ES-I3 (cell line): ENCODE data around the gene SLC33A1.
"Not testable (repeated sequence)": the region's sequence is repeated elsewhere in the genome, so short reads cannot be mapped to it uniquely, and the experiment has no call there.

ENCODE experiments used
- H3K36me3 ChIP-seq: 2 replicates; pipeline ENCODE4 v1.6.1; 2013; ENCODE audit warnings: mild to moderate bottlenecking, low read length, control low read depth, moderate library complexity; ENCODE audit not compliant: insufficient read depth
- H3K4me1 ChIP-seq: 2 replicates; pipeline ENCODE4 v1.6.1; 2013; ENCODE audit warnings: mild to moderate bottlenecking, control low read depth, low read length; ENCODE audit not compliant: insufficient read depth
- H3K9ac ChIP-seq: 2 replicates; pipeline ENCODE4 v1.6.1; 2013; ENCODE audit warnings: low read depth, mild to moderate bottlenecking, low read length, moderate library complexity
- H3K9me3 ChIP-seq: 2 replicates; pipeline ENCODE4 v1.6.1; 2013; ENCODE audit warnings: mild to moderate bottlenecking, low read length, moderate library complexity; ENCODE audit not compliant: control insufficient read depth, insufficient read depth

Gene SLC33A1

GRCh38 chr3:155871746-155872158 is 17.5 kb upstream of the SLC33A1 start:
- Histone ChIP-seq H3K9ac (peak overlapping the region; percentile 82), H3K36me3 (no peaks in the 10 kb centered on the region), H3K4me1 (peaks cover 17% of the 10 kb centered on the region)

DNA sequence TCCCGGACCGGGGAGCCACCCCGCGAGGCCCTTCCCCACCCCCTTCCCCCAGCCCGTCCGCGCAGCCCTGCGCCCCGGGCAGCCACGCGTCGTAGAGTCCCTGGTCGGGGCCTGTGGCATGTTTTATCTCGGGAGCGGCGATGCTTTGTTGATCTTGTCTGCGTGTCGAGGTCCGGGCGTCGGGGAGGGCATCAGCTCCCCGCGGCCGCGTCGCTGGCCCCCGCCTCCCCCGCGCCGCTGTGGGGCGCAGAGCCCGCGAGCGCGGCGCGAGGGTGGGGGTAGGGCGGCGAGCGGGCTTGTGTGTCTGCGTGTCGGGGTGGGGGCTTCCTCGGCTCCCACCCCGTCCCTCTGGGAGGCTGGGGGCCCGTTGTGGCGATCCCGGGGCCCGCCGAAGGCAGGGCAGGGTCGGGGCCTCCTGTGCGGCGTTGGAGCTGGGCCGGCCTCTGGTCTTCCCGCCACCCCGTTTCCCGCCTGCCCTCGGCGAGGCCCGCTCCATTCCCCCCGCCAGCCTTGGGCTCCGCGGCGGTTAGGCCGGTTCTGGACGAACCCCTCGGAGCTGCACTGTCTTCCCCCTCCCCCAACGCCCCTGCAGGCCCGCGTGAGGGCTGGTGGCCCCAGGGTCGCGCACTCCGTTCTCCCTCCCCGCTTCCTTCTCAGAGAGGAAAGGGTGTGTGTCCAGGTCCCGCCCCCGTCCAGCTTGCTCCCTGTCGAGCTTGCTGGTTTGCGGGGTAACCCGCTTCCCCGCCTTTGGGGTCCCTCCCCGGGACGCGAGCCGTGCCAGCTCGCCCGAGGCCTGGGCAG is 16.9 kb upstream of the SLC33A1 start:
- no peaks in the 10 kb centered on the region for H3K9me3 ChIP-seq
- H3K4me1 ChIP-seq, result peaks cover 17% of the 10 kb centered on the region
- no peaks in the 10 kb centered on the region for H3K36me3 ChIP-seq
- peak overlapping the region; percentile 82 for H3K9ac ChIP-seq

More at GRCh38 chr3:155871746-155872158, 17.5 kb upstream of the SLC33A1 start:
- no peaks in the 10 kb centered on the region for H3K9me3 ChIP-seq

DNA sequence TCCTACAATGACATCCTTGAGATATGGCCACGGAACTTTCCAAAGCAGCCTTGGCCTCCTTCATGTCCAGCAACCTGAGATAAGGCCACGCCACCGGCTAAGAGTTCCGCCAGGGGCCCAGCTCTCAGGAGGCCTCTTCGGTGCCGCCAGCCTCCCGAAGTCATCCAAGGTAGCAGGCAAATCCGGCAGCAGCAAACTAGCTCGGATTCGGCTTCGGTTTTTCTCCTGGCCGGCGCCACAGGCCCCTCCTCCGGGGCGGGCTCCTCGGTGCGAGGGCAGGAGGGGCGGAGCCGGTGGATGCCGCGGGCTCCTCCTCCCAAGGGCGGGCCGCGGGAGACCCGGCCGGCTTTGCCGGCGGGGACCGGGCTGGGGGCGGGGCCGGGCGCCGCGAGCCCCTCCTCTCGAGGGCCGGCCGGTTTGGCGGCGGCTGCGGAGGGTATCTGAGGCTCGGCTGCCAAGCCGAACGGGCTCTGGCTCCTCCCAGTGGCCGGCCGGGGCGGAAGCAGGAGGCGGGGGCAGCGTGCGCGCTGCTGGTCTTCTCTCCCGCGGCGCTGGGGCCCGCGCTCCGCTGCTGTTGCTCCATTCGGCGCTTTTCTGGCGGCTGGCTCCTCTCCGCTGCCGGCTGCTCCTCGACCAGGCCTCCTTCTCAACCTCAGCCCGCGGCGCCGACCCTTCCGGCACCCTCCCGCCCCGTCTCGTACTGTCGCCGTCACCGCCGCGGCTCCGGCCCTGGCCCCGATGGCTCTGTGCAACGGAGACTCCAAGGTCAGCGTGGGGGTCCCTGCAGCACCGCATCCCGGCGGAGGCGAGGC is 16.1 kb upstream of the SLC33A1 start, which contains the start of gene GMPS:
TSS of gene GMPS (plus strand) at position 518 of the 812 bp plus-strand sequence. CDS start at position 739, 221 bp downstream.
- no peaks in the 10 kb centered on the region for H3K36me3 ChIP-seq
- H3K9me3 ChIP-seq, result no peaks in the 10 kb centered on the region
- peaks cover 14% of the 10 kb centered on the region for H3K4me1 ChIP-seq
- H3K9ac ChIP-seq, result peak within 1 kb of the TSS; percentile 82

DNA sequence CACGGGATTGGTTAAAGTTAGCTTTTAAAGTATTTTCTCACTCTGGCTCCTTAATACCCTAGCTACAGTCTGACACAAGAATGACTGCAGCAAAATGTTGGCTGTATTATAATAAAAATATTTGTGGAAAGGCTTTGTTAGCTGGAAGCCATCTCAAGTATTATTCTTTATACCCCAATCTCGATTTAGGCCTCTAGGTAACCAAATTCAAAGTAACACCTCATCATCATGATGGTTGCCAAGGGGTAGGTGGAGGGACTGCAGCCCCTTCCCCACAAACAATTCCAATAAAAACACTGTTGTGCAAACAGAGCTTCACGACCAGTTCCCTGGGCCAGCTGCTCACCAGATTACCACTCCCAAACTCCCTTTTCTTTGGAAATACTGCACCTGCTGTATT is 15.5 kb upstream of the SLC33A1 start:
- no peaks in the 10 kb centered on the region for H3K36me3 ChIP-seq
- H3K9ac ChIP-seq, result peak overlapping the region; percentile 75
- H3K9me3 ChIP-seq, result no peaks in the 10 kb centered on the region
- H3K4me1 ChIP-seq, result peaks cover 8% of the 10 kb centered on the region; the same call in 1 of the 2 replicates

DNA sequence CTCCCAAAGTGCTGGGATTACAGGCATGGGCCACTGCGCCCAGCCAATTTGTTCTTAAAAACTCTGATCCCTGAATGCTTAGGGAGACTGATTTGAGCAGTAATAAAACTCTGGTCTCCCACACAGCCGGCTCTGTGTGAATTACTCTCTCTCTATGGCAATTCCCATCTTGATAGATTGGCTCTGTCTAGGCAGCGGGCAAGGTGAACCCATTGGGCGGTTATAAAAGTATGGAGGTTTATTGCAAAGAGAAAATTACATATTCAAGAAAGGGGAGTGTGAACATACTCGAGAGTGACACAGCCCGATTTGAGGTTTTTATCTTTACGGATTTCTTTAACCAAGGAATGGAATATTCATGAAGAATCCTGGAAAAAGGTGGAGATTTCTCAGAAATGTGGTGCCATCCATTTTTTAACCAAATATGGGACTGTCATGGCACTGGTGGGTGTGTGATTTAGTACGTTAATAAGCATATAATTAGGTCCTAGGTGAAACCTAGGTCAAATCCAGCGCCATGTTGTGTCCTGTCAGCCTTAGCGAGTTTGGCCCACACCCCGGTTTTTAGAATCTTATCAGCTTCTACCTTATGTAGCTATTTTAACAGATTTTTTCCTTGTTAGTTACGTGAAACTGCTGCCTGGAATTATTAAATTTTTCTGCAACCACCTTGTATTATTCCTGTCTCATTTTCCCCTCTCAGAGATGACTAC is 9.0 kb upstream of the SLC33A1 start:
- Histone ChIP-seq H3K36me3 (no peaks in the 10 kb centered on the region), H3K4me1 (no peaks in the 10 kb centered on the region), H3K9ac (no peak overlapping the region), H3K9me3 (no peaks in the 10 kb centered on the region)

DNA sequence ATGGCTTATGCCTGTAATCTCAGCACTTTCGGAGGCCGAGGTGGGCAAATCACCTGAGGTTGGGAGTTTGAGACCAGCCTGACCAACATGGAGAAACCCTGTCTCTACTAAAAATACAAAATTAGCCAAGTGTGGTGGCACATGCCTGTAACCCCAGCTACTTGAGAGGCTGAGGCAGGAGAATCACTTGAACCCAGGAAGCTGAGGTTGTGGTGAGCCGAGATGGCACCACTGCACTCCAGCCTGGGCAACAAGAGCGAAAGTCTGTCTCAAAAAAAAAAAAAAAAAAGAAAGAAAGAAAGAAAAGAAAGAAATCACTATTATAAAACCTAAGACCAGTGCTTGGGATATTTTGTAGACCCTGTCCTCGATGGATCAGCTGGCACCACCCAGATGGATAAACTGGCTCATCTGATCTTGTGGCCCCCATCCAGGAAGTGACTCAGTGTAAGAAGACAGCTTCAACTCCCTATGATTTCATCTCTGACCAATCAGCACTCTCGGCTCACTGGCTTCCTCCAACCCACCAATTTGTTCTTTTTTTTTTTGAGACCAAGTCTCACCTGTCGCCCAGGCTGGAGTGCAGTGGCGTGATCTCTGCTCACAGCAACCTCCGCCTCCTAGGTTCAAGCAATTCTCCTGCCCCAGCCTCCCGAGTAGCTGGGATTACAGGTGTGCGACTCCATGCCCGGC is 8.2 kb upstream of the SLC33A1 start:
- H3K9ac ChIP-seq, H3K9me3 ChIP-seq, H3K4me1 ChIP-seq, H3K36me3 ChIP-seq: not testable (repeated sequence)

- H3K4me1 ChIP-seq, result no peaks in the 10 kb centered on the region
- H3K9ac ChIP-seq, result no peak overlapping the region
These were observed 7.4 kb upstream of the SLC33A1 start for GRCh38 chr3:155861476-155862183.

GRCh38 chr3:155860424-155860823 is 6.2 kb upstream of the SLC33A1 start:
- not testable (repeated sequence) for H3K4me1 ChIP-seq, H3K36me3 ChIP-seq, H3K9me3 ChIP-seq, H3K9ac ChIP-seq

More at GRCh38 chr3:155861476-155862183, 7.4 kb upstream of the SLC33A1 start:
- H3K9me3 ChIP-seq, result no peaks in the 10 kb centered on the region
- H3K36me3 ChIP-seq, result no peaks in the 10 kb centered on the region

DNA sequence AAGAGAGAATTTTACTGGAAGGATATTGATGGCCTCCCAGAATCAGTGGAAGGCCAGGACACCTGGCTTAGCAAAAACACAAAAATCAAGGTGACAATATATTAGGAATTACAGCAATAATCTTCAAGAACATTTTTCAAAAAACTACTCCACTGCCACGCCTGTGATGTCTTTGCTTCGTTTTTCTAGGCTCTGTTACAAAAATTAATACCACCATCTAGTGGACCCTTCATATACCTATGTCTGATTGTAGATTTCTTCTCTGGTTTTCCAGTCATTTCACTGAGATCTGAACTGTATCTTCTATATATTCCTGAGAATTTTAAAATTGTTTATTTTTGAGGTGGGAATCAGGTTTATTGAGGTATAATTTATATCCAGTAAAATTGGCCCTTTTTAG is 5.6 kb upstream of the SLC33A1 start:
- Histone ChIP-seq H3K4me1 (no peaks in the 10 kb centered on the region), H3K9ac (no peak overlapping the region), H3K36me3 (no peaks in the 10 kb centered on the region), H3K9me3 (no peaks in the 10 kb centered on the region)

- no peaks in the 10 kb centered on the region for H3K36me3 ChIP-seq
- no peaks in the 10 kb centered on the region for H3K9me3 ChIP-seq
- peak overlapping the region; percentile 70 for H3K9ac ChIP-seq
- H3K4me1 ChIP-seq, result no peaks in the 10 kb centered on the region; the same call in 1 of the 2 replicates
These were observed 750 bp downstream of the SLC33A1 start for GRCh38 chr3:155853214-155854140.

- Histone ChIP-seq H3K9ac (peak overlapping the region; percentile 70), H3K36me3 (no peaks in the 10 kb centered on the region), H3K9me3 (no peaks in the 10 kb centered on the region), H3K4me1 (no peaks in the 10 kb centered on the region; the same call in 1 of the 2 replicates)
These were observed 1.9 kb downstream of the SLC33A1 start for GRCh38 chr3:155852341-155852740.

DNA sequence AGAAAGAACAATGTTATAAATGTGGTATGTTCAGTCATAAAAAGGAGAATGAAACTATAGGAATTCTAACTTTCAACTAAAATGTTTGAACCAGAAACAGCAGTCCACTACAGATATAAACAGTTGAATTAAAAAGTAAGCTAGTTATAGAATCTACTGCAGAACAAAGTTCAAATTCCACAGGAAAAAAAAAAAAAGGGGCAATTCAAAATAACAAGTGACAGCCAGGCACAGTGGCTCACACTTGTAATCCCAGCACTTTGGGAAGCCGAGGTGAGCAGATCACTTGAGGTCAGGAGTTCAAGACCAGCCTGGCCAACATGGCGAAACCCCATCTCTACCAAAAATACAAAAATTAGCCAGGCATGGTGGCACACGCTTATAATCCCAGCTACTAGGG is 4.8 kb downstream of the SLC33A1 start:
- H3K36me3 ChIP-seq, H3K9me3 ChIP-seq, H3K9ac ChIP-seq, H3K4me1 ChIP-seq: not testable (repeated sequence)
